H1 (cell line): ENCODE results near the gene RADX. TPM values are rescaled to one million over a fixed set of nuclear protein-coding genes. Genes with fewer than 3 reads are reported as not detected.

ENCODE experiments used
- CTCF ChIA-PET: fragments of 300-600 bp; sonication (Branson Sonifier 250); formaldehyde crosslinking; loops from one replicate; lab custom pipeline; 2021; ENCODE audit not compliant: partially characterized antibody; lab: Charles Lee
- POLR2A ChIA-PET: fragments of 300-600 bp; sonication (Branson Sonifier 250); formaldehyde crosslinking; loops from one replicate; lab custom pipeline; 2021; ENCODE audit warnings: inconsistent platforms; ENCODE audit not compliant: partially characterized antibody; lab: Charles Lee
- DNase-seq, 2 experiments: peaks; one replicate each; pipeline versions ENCODE4 v3.0.0 to v3.0.0-alpha.2; 2010 to 2022; ENCODE audit warnings: low spot score in 2 of 2, low read depth in 1 of 2, mixed read lengths in 1 of 2
- FAIRE-seq: peaks from 2 replicates; lab custom pipeline; 2011; peaks lifted over from hg19 to GRCh38; lab: Jason Lieb, UNC
- H2AFZ ChIP-seq: 2 replicates; pipeline ENCODE4 v1.8.1; 2012; ENCODE audit warnings: low read length, inconsistent platforms
- H2AK5ac ChIP-seq: 2 replicates; pipeline ENCODE4 v1.6.1; 2013; ENCODE audit warnings: low read depth, low read length
- H2BK120ac ChIP-seq: replicated peaks from 2 replicates; pipeline ENCODE3; 2013; ENCODE audit warnings: low read depth, low read length, inconsistent platforms
- H2BK12ac ChIP-seq: 2 replicates; pipeline ENCODE4 v1.6.1; 2013; ENCODE audit warnings: low read depth, low read length
- H2BK15ac ChIP-seq: 2 replicates; pipeline ENCODE4 v1.6.1; 2013; ENCODE audit warnings: low read length
- H2BK20ac ChIP-seq: 2 replicates; pipeline ENCODE4 v1.6.1; 2013; ENCODE audit warnings: low read length
- H2BK5ac ChIP-seq: 2 replicates; pipeline ENCODE4 v1.6.1; 2013; ENCODE audit warnings: low read depth, low read length
- H3K14ac ChIP-seq: 2 replicates; pipeline ENCODE4 v1.6.1; 2013; ENCODE audit warnings: inconsistent platforms; ENCODE audit not compliant: insufficient read length
- H3K18ac ChIP-seq: 2 replicates; pipeline ENCODE4 v1.6.1; 2013; ENCODE audit warnings: low read length; ENCODE audit errors: extremely low read depth
- H3K23ac ChIP-seq: 2 replicates; pipeline ENCODE4 v1.6.1; 2013; ENCODE audit warnings: inconsistent platforms; ENCODE audit not compliant: insufficient read length
- H3K23me2 ChIP-seq: 2 replicates; pipeline ENCODE4 v1.6.1; 2013; ENCODE audit warnings: low read depth, low read length
- H3K27ac ChIP-seq: 2 replicates; pipeline ENCODE4 v1.6.1; 2011; ENCODE audit warnings: low read depth, low read length, inconsistent platforms
- H3K27me3 ChIP-seq, 4 experiments: replicated peaks in 1 of 4; 1 replicate in 1 of 4; 2 replicates in 3 of 4; pipeline versions ENCODE4 v1.6.1 to v1.8.1; 2011 to 2013; ENCODE audit warnings: low read length in 3 of 4, mild to moderate bottlenecking in 3 of 4, inconsistent platforms in 2 of 4, mixed read lengths in 2 of 4, moderate library complexity in 1 of 4; ENCODE audit not compliant: control insufficient read depth in 3 of 4, insufficient read depth in 3 of 4; ENCODE audit errors: extremely low read depth in 1 of 4
- H3K36me3 ChIP-seq, 4 experiments: 2 replicates each; pipeline versions ENCODE4 v1.6.1 to v1.8.1; 2011 to 2013; ENCODE audit warnings: mild to moderate bottlenecking in 4 of 4, low read length in 3 of 4, moderate library complexity in 2 of 4, control low read depth in 1 of 4, inconsistent platforms in 1 of 4; ENCODE audit not compliant: insufficient read depth in 4 of 4, control insufficient read depth in 2 of 4
- H3K4ac ChIP-seq: replicated peaks from 2 replicates; pipeline ENCODE3; 2013; ENCODE audit warnings: low read length, low read depth, mixed read lengths, inconsistent platforms; ENCODE audit not compliant: insufficient read length
- H3K4me1 ChIP-seq, 4 experiments: replicated peaks in 1 of 4; 1 replicate in 1 of 4; 2 replicates in 3 of 4; pipeline versions ENCODE4 v1.6.1 to v1.8.1; 2011 to 2013; ENCODE audit warnings: low read length in 3 of 4, inconsistent platforms in 2 of 4, mixed read lengths in 1 of 4; ENCODE audit not compliant: insufficient read depth in 4 of 4, control insufficient read depth in 3 of 4
- H3K4me2 ChIP-seq, 2 experiments: 2 replicates each; pipeline versions ENCODE4 v1.6.1 to v1.8.1; 2011 to 2013; ENCODE audit warnings: low read depth in 2 of 2, low read length in 2 of 2, control low read depth in 1 of 2, inconsistent platforms in 1 of 2, mild to moderate bottlenecking in 1 of 2; ENCODE audit not compliant: insufficient read depth in 1 of 2
- H3K4me3 ChIP-seq, 4 experiments: fragments of 200-600, 300-600 bp in 1 of 4; sonication (generic), shearing (Covaris generic), sonication (Bioruptor Twin) in 1 of 4; 2 replicates each; pipeline versions ENCODE4 v1.5.1 to v1.8.1; 2011 to 2016; ENCODE audit warnings: low read length in 4 of 4, low read depth in 3 of 4, control low read depth in 2 of 4, inconsistent platforms in 2 of 4, mild to moderate bottlenecking in 2 of 4, mixed read lengths in 1 of 4, moderate library complexity in 1 of 4; ENCODE audit not compliant: insufficient read depth in 2 of 4; ENCODE audit errors: extremely low read depth in 1 of 4
- H3K56ac ChIP-seq: replicated peaks from 2 replicates; pipeline ENCODE3; 2013; ENCODE audit warnings: low read depth, mild to moderate bottlenecking, mixed read lengths, low read length, inconsistent platforms; ENCODE audit not compliant: insufficient read length
- H3K79me1 ChIP-seq: 2 replicates; pipeline ENCODE4 v1.6.1; 2013; ENCODE audit warnings: low read depth, low read length, control low read depth
- H3K79me2 ChIP-seq, 2 experiments: 2 replicates each; pipeline versions ENCODE4 v1.6.1 to v1.8.1; 2012 to 2013; ENCODE audit warnings: low read length in 2 of 2, mild to moderate bottlenecking in 2 of 2, inconsistent platforms in 1 of 2; ENCODE audit not compliant: insufficient read depth in 2 of 2, control insufficient read depth in 1 of 2
- H3K9ac ChIP-seq, 4 experiments: replicated peaks in 1 of 4; 1 replicate in 1 of 4; 2 replicates in 3 of 4; pipeline versions ENCODE4 v1.6.1 to v1.8.1; 2011 to 2013; ENCODE audit warnings: low read depth in 3 of 4, low read length in 3 of 4, control low read depth in 2 of 4, mild to moderate bottlenecking in 2 of 4, moderate library complexity in 2 of 4, inconsistent platforms in 1 of 4; ENCODE audit errors: extremely low read depth in 1 of 4
- H3K9me3 ChIP-seq, 2 experiments: 2 replicates each; pipeline versions ENCODE4 v1.6.1 to v1.8.1; 2012 to 2013; ENCODE audit warnings: mild to moderate bottlenecking in 2 of 2, moderate library complexity in 2 of 2, control low read depth in 1 of 2, inconsistent platforms in 1 of 2, low read depth in 1 of 2, low read length in 1 of 2, mixed read lengths in 1 of 2; ENCODE audit not compliant: insufficient read depth in 2 of 2
- H4K20me1 ChIP-seq, 2 experiments: replicated peaks in 1 of 2; 2 replicates each; pipeline versions ENCODE3 to v1.8.1; 2011 to 2013; ENCODE audit warnings: inconsistent platforms in 2 of 2, low read length in 2 of 2, mild to moderate bottlenecking in 1 of 2; ENCODE audit not compliant: insufficient read depth in 2 of 2, control insufficient read depth in 1 of 2
- H4K5ac ChIP-seq: 2 replicates; pipeline ENCODE4 v1.6.1; 2013; ENCODE audit warnings: low read length, low read depth, mixed read lengths, inconsistent platforms; ENCODE audit not compliant: insufficient read length
- H4K8ac ChIP-seq: 2 replicates; pipeline ENCODE4 v1.8.0; 2013; ENCODE audit warnings: mild to moderate bottlenecking, moderate library complexity, low read length, inconsistent platforms; ENCODE audit not compliant: insufficient read depth; ENCODE audit errors: extremely low read depth
- H4K91ac ChIP-seq: replicated peaks from 2 replicates; pipeline ENCODE3; 2013; ENCODE audit warnings: low read length, mixed read lengths, inconsistent platforms; ENCODE audit not compliant: insufficient read length
- BCL11A ChIP-seq, 2 experiments: IDR thresholded peaks; one replicate each; pipeline ENCODE4 v1.6.1; 2011; ENCODE audit warnings: low read depth in 2 of 2, low read length in 2 of 2, mild to moderate bottlenecking in 2 of 2
- CEBPB ChIP-seq: IDR thresholded peaks from 2 replicates; pipeline ENCODE4 v1.6.1; 2012; ENCODE audit warnings: low read depth, low read length
- CHD2 ChIP-seq: IDR thresholded peaks from 2 replicates; pipeline ENCODE4 v1.6.1; 2012; ENCODE audit warnings: low read length, improper control_type of control experiment
- EZH2 ChIP-seq: fragments of 200-600 bp; sonication (generic); IDR thresholded peaks from 2 replicates; pipeline ENCODE4 v1.7.1; 2012; ENCODE audit warnings: low read depth, mild to moderate bottlenecking, moderate library complexity, low read length, inconsistent platforms; ENCODE audit not compliant: severe bottlenecking
- FOSL1 ChIP-seq: IDR thresholded peaks from 2 replicates; pipeline ENCODE4 v1.6.1; 2011; ENCODE audit warnings: mild to moderate bottlenecking, low read depth, low read length, moderate library complexity; ENCODE audit not compliant: insufficient read depth
- POU5F1 ChIP-seq: IDR thresholded peaks from 2 replicates; pipeline ENCODE4 v1.6.1; 2011; ENCODE audit warnings: low read depth, mild to moderate bottlenecking, low read length, moderate library complexity
- SP1 ChIP-seq: IDR thresholded peaks from 2 replicates; pipeline ENCODE4 v1.6.1; 2011; ENCODE audit warnings: low read depth, low read length
- TBP ChIP-seq: IDR thresholded peaks from 2 replicates; pipeline ENCODE4 v1.6.1; 2011; ENCODE audit warnings: low read depth, low read length, improper control_type of control experiment
- TCF12 ChIP-seq: IDR thresholded peaks from 2 replicates; pipeline ENCODE4 v1.6.1; 2011; ENCODE audit warnings: low read depth, mild to moderate bottlenecking, low read length
- WGBS, 2 experiments: shearing (Covaris generic) in 1 of 2; methylation state at CpG; one replicate each; pipeline versions ENCODE4 v1.1.6 to v1.1.7; 2013 to 2015; ENCODE audit warnings: low lambda C conversion rate in 2 of 2, mixed read lengths in 2 of 2, inconsistent platforms in 1 of 2, low coverage in 1 of 2, missing lambda C conversion rate in 1 of 2; ENCODE audit not compliant: insufficient replicate concordance in 2 of 2, insufficient coverage in 1 of 2, insufficient read length in 1 of 2; ENCODE audit errors: extremely low coverage in 1 of 2, missing lambda C conversion rate in 1 of 2; 5-methylcytosine and 5-hydroxymethylcytosine counted together
- polyA plus RNA-seq, 7 experiments: library from polyadenylated mRNA; depleted of rRNA in 3 of 7; stranded (reverse) in 5 of 7; unstranded in 2 of 7; fragments of >200 nt in 5 of 7; fragments of 200-250 nt in 2 of 7; gene quantifications; 1 replicate in 5 of 7; 2 replicates in 1 of 7; 4 replicates in 1 of 7; pipeline versions ENCODE4 v1.2.1 to v1.2.3, GENCODE V29; 2011 to 2013; ENCODE audit warnings: missing spikeins in 2 of 7, mixed read lengths in 2 of 7
- total RNA-seq: library from RNA; stranded (reverse); fragmentation: NEBNext Ultra II Directional; extraction: Animal tissue kit (Norgen Biotek cat#: 25700); gene quantifications from 2 replicates; pipeline ENCODE4 v1.2.1, GENCODE V29; 2021
- TF ChIP-seq, protein P1 (sequence below): IDR thresholded peaks from 2 replicates; pipeline ENCODE4 v1.6.1; 2011; ENCODE audit warnings: low read length, improper control_type of control experiment
- TF ChIP-seq, protein P2 (sequence below): IDR thresholded peaks from 2 replicates; pipeline ENCODE4 v1.6.1; 2012; ENCODE audit warnings: low read length, inconsistent platforms

Gene RADX
- total and polyA plus RNA-seq, 2 of the 8 experiments (the other 6 are each of a cell fraction or from before 2014, with no cell fraction given): 1.7 to 4.5 TPM

DNA sequence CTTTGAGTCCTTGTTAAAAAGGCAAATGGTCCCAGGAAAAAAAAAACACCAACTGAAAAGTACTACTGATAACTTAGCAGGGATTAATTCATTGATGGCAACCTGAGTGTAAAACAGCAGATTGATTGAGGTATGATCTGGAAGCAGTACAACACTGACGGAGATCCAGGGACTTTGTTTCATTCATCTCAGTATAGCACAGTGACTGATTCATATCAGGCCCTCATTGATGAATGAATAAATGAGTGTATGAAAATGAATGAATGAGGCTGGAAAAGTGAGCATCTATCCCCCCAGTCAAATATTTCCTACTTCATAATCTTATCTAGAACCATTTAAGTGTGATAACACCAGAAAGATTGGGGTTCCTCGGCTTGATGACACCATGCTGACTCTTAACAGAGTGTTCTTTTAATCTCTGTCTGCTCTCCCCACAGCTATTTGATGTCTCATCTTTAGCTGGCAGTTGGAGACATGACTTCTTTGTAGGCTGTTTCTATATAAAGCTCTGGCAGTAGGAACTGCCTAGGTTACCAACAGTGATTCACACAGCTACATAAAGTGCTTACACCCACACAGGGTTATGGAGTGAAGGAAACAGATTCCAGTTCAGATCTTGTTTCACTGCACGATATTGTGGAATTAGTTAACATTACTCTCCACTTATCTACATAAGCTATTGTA is 96.1 kb downstream of the RADX start:
- Histone ChIP-seq H3K23ac (no peak overlapping the region), H2BK15ac (no peak overlapping the region), H3K56ac (no peak overlapping the region), H3K4me1 (no peaks in the 10 kb centered on the region), H3K79me1 (no peaks in the 10 kb centered on the region), H3K9me3 (no peaks in the 10 kb centered on the region), H2BK20ac (no peak overlapping the region), H4K8ac (no peak overlapping the region), H2AFZ (no peak overlapping the region), H3K14ac (no peak overlapping the region), H4K5ac (no peak overlapping the region), H2BK120ac (no peak overlapping the region), H4K20me1 (no peaks in the 10 kb centered on the region), H3K18ac (no peak overlapping the region), H3K79me2 (no peaks in the 10 kb centered on the region), H3K23me2 (no peaks in the 10 kb centered on the region), H2BK12ac (no peak overlapping the region), H2AK5ac (no peak overlapping the region), H3K27ac (no peak overlapping the region), H3K36me3 (no peaks in the 10 kb centered on the region), H3K9ac (no peak overlapping the region), H3K4ac (no peak overlapping the region), H2BK5ac (no peak overlapping the region), H4K91ac (no peak overlapping the region), H3K27me3 (no peaks in the 10 kb centered on the region), H3K4me3 (no peak overlapping the region), H3K4me2 (no peak overlapping the region)
- FAIRE-seq: no peak
- POLR2A ChIA-PET: no interaction called here
- CTCF ChIA-PET: no interaction called here
- DNase-seq: no peak
- WGBS, 2 experiments: 82% methylated on average over 2 of the region's 3 CpGs; no CpG with 5 or more reads in 1 of the 2 experiments
- TF ChIP-seq EZH2 (no peak), TCF12 (no peak), FOSL1 (no peak), POU5F1 (no peak), SP1 (no peak), CHD2 (no peak), BCL11A (IDR thresholded peaks at IDR 0.05; ENCODE audit: low read depth in 2 of 2, low read length in 2 of 2) (no peak), CEBPB (no peak), TBP (no peak)
- TF ChIP-seq, protein P1, sequence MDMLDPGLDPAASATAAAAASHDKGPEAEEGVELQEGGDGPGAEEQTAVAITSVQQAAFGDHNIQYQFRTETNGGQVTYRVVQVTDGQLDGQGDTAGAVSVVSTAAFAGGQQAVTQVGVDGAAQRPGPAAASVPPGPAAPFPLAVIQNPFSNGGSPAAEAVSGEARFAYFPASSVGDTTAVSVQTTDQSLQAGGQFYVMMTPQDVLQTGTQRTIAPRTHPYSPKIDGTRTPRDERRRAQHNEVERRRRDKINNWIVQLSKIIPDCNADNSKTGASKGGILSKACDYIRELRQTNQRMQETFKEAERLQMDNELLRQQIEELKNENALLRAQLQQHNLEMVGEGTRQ: no peak
- TF ChIP-seq, protein P2, sequence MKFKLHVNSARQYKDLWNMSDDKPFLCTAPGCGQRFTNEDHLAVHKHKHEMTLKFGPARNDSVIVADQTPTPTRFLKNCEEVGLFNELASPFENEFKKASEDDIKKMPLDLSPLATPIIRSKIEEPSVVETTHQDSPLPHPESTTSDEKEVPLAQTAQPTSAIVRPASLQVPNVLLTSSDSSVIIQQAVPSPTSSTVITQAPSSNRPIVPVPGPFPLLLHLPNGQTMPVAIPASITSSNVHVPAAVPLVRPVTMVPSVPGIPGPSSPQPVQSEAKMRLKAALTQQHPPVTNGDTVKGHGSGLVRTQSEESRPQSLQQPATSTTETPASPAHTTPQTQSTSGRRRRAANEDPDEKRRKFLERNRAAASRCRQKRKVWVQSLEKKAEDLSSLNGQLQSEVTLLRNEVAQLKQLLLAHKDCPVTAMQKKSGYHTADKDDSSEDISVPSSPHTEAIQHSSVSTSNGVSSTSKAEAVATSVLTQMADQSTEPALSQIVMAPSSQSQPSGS: no peak
